Measurements from ENCODE around the gene CFAP65. TPM values are rescaled to one million over a fixed set of nuclear protein-coding genes. Genes with fewer than 3 reads are reported as not detected.

The CFAP65 gene
- total RNA-seq, 2 experiments from 2014 or later: not detected

DNA sequence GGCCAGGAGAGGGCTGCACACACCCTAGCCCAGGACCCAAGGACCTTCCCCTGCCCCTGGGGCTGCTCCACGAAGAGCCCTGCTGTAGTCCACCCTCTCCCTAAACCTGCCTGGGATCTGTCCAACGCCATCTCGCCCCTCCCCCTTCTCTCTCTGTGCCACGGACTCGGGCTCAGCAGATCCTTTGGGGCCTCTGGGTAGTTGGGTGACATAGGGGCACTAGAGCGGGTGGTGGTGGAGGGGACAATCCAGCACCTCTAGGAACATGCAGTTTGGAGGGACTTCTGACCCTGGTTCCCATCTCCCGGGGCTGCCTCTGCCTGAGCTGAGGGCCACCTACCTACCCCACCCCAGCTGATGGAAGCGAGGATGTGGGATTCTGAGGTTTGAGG, 40.8 kb downstream of the CFAP65 start:
- CTCF ChIA-PET: no interaction called here

DNA sequence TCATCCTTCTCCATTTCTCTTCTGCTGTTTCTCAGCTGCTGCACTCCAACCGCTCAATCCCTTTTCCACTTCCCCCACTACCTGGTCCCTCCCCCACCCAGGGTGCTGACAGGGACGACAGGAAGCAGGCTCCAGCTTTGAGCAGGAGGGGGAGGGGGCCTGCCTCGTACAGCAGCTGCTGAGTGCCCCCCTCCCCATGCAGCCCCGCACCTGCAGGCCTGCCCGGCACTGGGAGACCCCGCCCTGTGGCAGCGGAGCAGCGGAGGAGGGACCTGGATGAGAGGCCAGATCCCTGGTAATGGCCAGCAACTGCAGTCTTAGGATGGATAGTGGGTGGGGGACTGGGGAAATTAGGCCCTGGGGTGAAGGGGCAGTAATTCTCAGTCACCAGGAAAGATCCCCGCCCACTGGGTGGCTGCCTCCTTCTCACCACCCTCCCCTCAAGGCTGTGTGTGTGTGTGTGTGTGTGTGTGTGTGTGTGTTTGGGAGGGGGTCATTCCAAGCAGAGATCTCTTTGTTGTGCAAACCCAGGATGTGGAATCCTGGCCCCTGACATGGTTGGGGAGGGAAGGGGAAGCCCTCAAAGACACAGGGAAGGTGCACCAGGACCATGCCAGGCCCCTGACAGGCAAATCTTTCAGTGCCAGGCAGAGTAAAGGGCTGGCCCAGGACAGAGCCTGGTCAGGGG, 41.3 kb downstream of the CFAP65 start:
- DNase-seq (no peak), ATAC-seq (ENCODE audit: poor library complexity) (no peak)
- H3K36me3 Mint-ChIP-seq (ENCODE audit: low read depth): no peaks in the 10 kb centered on the region
- peaks cover 27% of the 10 kb centered on the region for H3K4me1 Mint-ChIP-seq (ENCODE audit: low read depth)
- Histone ChIP-seq H3K36me3 (ENCODE audit: insufficient read depth, low read length) (no peaks in the 10 kb centered on the region), H3K27me3 (ENCODE audit: control insufficient read depth in 1 of 2, insufficient read depth in 2 of 2, low read length in 2 of 2) (peaks cover 78 to 82% of the 10 kb centered on the region in 2 experiments), H3K9me3 (ENCODE audit: control insufficient read depth in 1 of 2, insufficient read depth in 1 of 2, low read length in 2 of 2) (peaks cover 0 to 34% of the 10 kb centered on the region in 2 experiments), H3K4me1 (ENCODE audit: insufficient read depth, low read length) (peaks cover 39% of the 10 kb centered on the region), H3K4me3 (ENCODE audit: low read length) (no peak overlapping the region), H3K27ac (ENCODE audit: low read depth in 1 of 2, low read length in 2 of 2) (no peak overlapping the region)
- TF ChIP-seq, protein P1, sequence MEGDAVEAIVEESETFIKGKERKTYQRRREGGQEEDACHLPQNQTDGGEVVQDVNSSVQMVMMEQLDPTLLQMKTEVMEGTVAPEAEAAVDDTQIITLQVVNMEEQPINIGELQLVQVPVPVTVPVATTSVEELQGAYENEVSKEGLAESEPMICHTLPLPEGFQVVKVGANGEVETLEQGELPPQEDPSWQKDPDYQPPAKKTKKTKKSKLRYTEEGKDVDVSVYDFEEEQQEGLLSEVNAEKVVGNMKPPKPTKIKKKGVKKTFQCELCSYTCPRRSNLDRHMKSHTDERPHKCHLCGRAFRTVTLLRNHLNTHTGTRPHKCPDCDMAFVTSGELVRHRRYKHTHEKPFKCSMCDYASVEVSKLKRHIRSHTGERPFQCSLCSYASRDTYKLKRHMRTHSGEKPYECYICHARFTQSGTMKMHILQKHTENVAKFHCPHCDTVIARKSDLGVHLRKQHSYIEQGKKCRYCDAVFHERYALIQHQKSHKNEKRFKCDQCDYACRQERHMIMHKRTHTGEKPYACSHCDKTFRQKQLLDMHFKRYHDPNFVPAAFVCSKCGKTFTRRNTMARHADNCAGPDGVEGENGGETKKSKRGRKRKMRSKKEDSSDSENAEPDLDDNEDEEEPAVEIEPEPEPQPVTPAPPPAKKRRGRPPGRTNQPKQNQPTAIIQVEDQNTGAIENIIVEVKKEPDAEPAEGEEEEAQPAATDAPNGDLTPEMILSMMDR (IDR thresholded peaks at IDR 0.05): no peak
- H3K27me3 Mint-ChIP-seq: peaks cover 84% of the 10 kb centered on the region
- H3K9me3 Mint-ChIP-seq: no peaks in the 10 kb centered on the region
- ChIA-PET CTCF (no interaction called here), POLR2A (no interaction called here)
- no peak overlapping the region for H3K4me3 Mint-ChIP-seq
- intact Hi-C loops (cut with DNase I, micrococcal nuclease): no loop called here
- H3K27ac Mint-ChIP-seq: no peak overlapping the region

More for the DNA sequence above, 40.8 kb downstream of the CFAP65 start:
- H3K27ac ChIP-seq (ENCODE audit: low read depth in 1 of 2, low read length in 2 of 2): no peak overlapping the region
- POLR2A ChIA-PET: no interaction called here
- Mint-ChIP-seq H3K9me3 (no peaks in the 10 kb centered on the region), H3K27ac (no peak overlapping the region), H3K4me3 (no peak overlapping the region), H3K4me1 (ENCODE audit: low read depth) (peaks cover 21% of the 10 kb centered on the region), H3K27me3 (peaks cover 84% of the 10 kb centered on the region), H3K36me3 (ENCODE audit: low read depth) (no peaks in the 10 kb centered on the region)
- intact Hi-C loops (cut with DNase I, micrococcal nuclease): no loop called here
- H3K9me3 ChIP-seq (ENCODE audit: control insufficient read depth in 1 of 2, insufficient read depth in 1 of 2, low read length in 2 of 2): peaks cover 0 to 34% of the 10 kb centered on the region in 2 experiments
- DNase-seq (no peak), ATAC-seq (ENCODE audit: poor library complexity) (no peak)
- TF ChIP-seq, protein P1 (IDR thresholded peaks at IDR 0.05): no peak
- peaks cover 38% of the 10 kb centered on the region for H3K4me1 ChIP-seq (ENCODE audit: insufficient read depth, low read length)
- no peak overlapping the region for H3K4me3 ChIP-seq (ENCODE audit: low read length)
- H3K27me3 ChIP-seq (ENCODE audit: control insufficient read depth in 1 of 2, insufficient read depth in 2 of 2, low read length in 2 of 2): peaks cover 78 to 82% of the 10 kb centered on the region in 2 experiments
- H3K36me3 ChIP-seq (ENCODE audit: insufficient read depth, low read length): no peaks in the 10 kb centered on the region

DNA sequence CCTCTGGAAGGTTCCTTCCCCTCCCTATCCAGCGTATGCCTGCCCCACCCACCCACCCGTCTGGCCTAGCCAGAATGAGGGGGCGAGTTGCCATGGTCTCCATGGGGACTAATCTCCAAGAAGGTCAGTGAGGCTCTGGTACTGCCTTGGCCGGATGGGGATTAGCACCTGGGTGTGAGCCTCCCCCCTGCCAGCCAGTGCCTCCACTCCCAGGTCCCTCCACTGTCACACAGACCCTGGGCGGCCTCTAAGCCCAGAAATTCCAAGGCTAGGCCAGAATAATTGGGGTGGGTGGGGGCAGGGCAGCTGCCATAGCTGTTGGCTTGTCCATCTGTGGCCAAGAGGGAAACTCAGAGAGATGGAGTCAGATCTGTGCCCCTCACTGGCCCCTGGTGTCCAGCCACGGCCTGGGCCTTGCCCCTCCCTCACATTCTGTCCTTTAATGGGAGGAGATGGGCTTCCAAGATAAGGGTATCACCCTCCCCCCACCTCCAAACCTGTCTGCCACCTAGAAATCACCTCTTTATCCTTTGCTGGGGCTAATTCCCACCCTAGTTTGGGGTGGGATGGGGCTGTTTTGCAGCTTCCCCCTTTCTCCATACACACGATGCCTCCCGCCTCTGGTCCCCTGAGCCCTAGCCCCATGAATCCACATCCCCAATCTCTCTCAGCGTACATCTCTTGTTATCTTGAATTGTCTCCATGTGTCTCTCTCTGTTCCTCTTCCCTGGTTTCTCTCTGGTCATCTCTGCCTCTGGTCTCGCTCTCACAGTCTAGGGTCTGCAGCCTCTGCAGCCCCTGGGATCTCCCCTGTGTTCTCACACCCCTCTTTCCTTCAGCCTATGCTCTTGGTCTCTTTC, 42.1 kb downstream of the CFAP65 start:
- Histone ChIP-seq H3K36me3 (ENCODE audit: insufficient read depth, low read length) (no peaks in the 10 kb centered on the region), H3K9me3 (ENCODE audit: control insufficient read depth in 1 of 2, insufficient read depth in 1 of 2, low read length in 2 of 2) (peaks cover 0 to 34% of the 10 kb centered on the region in 2 experiments), H3K27me3 (ENCODE audit: control insufficient read depth in 1 of 2, insufficient read depth in 2 of 2, low read length in 2 of 2) (peaks cover 79 to 82% of the 10 kb centered on the region in 2 experiments), H3K4me1 (ENCODE audit: insufficient read depth, low read length) (peaks cover 39% of the 10 kb centered on the region), H3K27ac (ENCODE audit: low read depth in 1 of 2, low read length in 2 of 2) (no peak overlapping the region), H3K4me3 (ENCODE audit: low read length) (no peak overlapping the region)
- TF ChIP-seq, protein P1 (IDR thresholded peaks at IDR 0.05): no peak
- Mint-ChIP-seq H3K4me3 (no peak overlapping the region), H3K4me1 (ENCODE audit: low read depth) (peaks cover 27% of the 10 kb centered on the region), H3K9me3 (no peaks in the 10 kb centered on the region), H3K27me3 (peaks cover 84% of the 10 kb centered on the region), H3K36me3 (ENCODE audit: low read depth) (no peaks in the 10 kb centered on the region), H3K27ac (no peak overlapping the region)
- ChIA-PET CTCF (no interaction called here), POLR2A (no interaction called here)
- intact Hi-C loops (cut with DNase I, micrococcal nuclease): no loop called here
- ATAC-seq (ENCODE audit: poor library complexity) (no peak), DNase-seq (no peak)
